Loucy (cell line): ENCODE results near the gene PALLD.

ENCODE experiments used
- EZH2phosphoT487 ChIP-seq: fragments of 200-600 bp; IDR thresholded peaks from 2 replicates; pipeline ENCODE4 v1.6.1; 2018; ENCODE audit warnings: antibody characterized with exemption, mild to moderate bottlenecking, moderate library complexity, borderline replicate concordance
- TF ChIP-seq, protein P1 (sequence below): fragments of 200-600 bp; sonication (generic); conservative IDR thresholded peaks from 2 replicates; pipeline ENCODE4 v1.5.1; 2014; ENCODE audit warnings: mild to moderate bottlenecking, antibody characterized with exemption, low read length

DNA sequence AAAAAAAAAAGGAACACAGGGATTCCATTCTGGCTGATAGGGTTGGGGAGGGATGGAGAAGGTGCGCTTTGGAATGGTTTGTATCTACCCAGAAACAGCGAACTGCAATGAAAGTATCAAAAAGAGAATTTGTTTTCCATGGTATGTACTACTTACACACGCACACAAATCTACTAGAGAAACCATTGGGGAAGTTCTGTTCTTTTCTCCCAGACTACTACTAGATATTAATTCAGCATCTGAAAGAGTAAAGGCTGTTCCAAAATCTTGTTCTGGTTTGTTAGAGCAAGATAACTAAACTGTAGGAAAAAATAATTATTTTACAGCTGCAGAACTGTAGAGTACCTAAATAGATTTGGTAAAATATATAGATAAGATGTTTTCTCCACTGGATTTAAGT, 394.8 kb downstream of the PALLD start:
- TF ChIP-seq EZH2phosphoT487, result no peak
- TF ChIP-seq, protein P1, sequence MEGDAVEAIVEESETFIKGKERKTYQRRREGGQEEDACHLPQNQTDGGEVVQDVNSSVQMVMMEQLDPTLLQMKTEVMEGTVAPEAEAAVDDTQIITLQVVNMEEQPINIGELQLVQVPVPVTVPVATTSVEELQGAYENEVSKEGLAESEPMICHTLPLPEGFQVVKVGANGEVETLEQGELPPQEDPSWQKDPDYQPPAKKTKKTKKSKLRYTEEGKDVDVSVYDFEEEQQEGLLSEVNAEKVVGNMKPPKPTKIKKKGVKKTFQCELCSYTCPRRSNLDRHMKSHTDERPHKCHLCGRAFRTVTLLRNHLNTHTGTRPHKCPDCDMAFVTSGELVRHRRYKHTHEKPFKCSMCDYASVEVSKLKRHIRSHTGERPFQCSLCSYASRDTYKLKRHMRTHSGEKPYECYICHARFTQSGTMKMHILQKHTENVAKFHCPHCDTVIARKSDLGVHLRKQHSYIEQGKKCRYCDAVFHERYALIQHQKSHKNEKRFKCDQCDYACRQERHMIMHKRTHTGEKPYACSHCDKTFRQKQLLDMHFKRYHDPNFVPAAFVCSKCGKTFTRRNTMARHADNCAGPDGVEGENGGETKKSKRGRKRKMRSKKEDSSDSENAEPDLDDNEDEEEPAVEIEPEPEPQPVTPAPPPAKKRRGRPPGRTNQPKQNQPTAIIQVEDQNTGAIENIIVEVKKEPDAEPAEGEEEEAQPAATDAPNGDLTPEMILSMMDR, result no peak
